Osteocyte (in vitro differentiated cells): Measurements from ENCODE around the gene C1QTNF1. TPM values are rescaled to one million over a fixed set of nuclear protein-coding genes. Genes with fewer than 3 reads are reported as not detected.
"Not testable (repeated sequence)": the region's sequence is repeated elsewhere in the genome, so short reads cannot be mapped to it uniquely, and the experiment has no call there.

Experiments used
- DNase-seq: peaks from one replicate; pipeline ENCODE4 v3.0.0; 2021; ENCODE audit warnings: mixed read lengths; ENCODE audit not compliant: unreplicated experiment; ENCODE audit errors: extremely low spot score
- H3K27ac Mint-ChIP-seq: one replicate; pipeline ENCODE4 v1.8.0; 2021; ENCODE audit warnings: mild to moderate bottlenecking, mixed read lengths; ENCODE audit not compliant: unreplicated experiment
- H3K27me3 Mint-ChIP-seq: one replicate; pipeline ENCODE4 v1.8.0; 2021; ENCODE audit warnings: mixed read lengths; ENCODE audit not compliant: unreplicated experiment
- H3K36me3 Mint-ChIP-seq: one replicate; pipeline ENCODE4 v1.8.0; 2021; ENCODE audit warnings: mixed read lengths; ENCODE audit not compliant: unreplicated experiment
- H3K4me1 Mint-ChIP-seq: one replicate; pipeline ENCODE4 v1.8.0; 2021; ENCODE audit warnings: mixed read lengths; ENCODE audit not compliant: unreplicated experiment
- H3K4me3 Mint-ChIP-seq: one replicate; pipeline ENCODE4 v1.8.0; 2021; ENCODE audit warnings: mild to moderate bottlenecking, moderate library complexity, mixed read lengths; ENCODE audit not compliant: unreplicated experiment
- H3K9me3 Mint-ChIP-seq: one replicate; pipeline ENCODE4 v1.8.0; 2021; ENCODE audit warnings: mixed read lengths; ENCODE audit not compliant: unreplicated experiment
- CTCF ChIP-seq: fragments of 200-600 bp; sonication (generic); IDR thresholded peaks from 2 replicates; pipeline ENCODE4 v1.5.0; 2021; ENCODE audit warnings: antibody characterized with exemption, mild to moderate bottlenecking, moderate library complexity
- total RNA-seq: library from RNA; stranded (reverse); gene quantifications from 2 replicates; pipeline ENCODE4 v1.2.1, GENCODE V29; 2021

Gene C1QTNF1
- total RNA-seq, 1 donor from 2014 or later = 203 TPM

DNA sequence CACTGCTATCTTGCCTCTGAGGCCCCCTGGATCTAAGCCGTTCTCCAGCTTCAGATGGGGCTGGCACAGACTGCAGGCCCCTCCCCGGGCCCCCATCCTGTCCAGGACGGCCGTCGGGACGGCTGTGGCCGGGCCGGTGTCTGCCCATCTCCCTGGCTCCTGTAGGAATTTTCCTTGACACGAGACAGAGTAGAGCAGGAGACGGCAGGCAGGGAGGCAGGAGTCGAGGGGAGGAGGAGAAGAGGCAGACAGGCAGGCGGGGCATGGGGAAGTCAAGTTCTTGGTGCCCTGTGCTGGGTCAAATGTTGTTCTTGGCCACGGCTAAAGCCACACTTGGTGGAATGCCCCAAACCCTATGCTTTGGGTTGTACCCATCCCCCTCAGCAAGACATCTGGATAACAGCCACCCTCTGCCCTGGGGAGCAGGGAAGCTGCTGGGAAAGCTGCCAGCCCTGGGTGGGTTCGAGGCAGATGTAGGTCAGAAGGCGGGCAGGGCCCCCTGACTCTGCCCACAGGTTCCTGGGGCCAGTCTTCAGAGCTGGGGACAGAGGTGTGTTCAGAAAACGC lies 4.0 kb downstream of the C1QTNF1 start:
- peak; percentile 93 for DNase-seq
- Mint-ChIP-seq H3K27me3 (peaks cover 3% of the 10 kb centered on the region), H3K4me3 (peak overlapping the region; percentile 32), H3K9me3 (no peaks in the 10 kb centered on the region), H3K36me3 (peaks cover 19% of the 10 kb centered on the region), H3K4me1 (peaks cover 90% of the 10 kb centered on the region), H3K27ac (peak overlapping the region; percentile 86)
- no peak for TF ChIP-seq CTCF

GRCh38 chr17:79028496-79029326 lies 4.7 kb downstream of the C1QTNF1 start:
- no peak for DNase-seq
- Mint-ChIP-seq H3K27ac (peak overlapping the region; percentile 86), H3K36me3 (peaks cover 19% of the 10 kb centered on the region), H3K4me1 (peaks cover 91% of the 10 kb centered on the region), H3K9me3 (no peaks in the 10 kb centered on the region), H3K4me3 (no peak overlapping the region), H3K27me3 (peaks cover 3% of the 10 kb centered on the region)
- TF ChIP-seq CTCF = peak; percentile 51

GRCh38 chr17:79029327-79030009 lies 5.5 kb downstream of the C1QTNF1 start:
- no peak for TF ChIP-seq CTCF
- peaks cover 3% of the 10 kb centered on the region for H3K27me3 Mint-ChIP-seq
- peaks cover 19% of the 10 kb centered on the region for H3K36me3 Mint-ChIP-seq
- H3K4me3 Mint-ChIP-seq = no peak overlapping the region
- no peak for DNase-seq
- H3K9me3 Mint-ChIP-seq = no peaks in the 10 kb centered on the region
- H3K27ac Mint-ChIP-seq = peak overlapping the region; percentile 83
- H3K4me1 Mint-ChIP-seq = peaks cover 95% of the 10 kb centered on the region

DNA sequence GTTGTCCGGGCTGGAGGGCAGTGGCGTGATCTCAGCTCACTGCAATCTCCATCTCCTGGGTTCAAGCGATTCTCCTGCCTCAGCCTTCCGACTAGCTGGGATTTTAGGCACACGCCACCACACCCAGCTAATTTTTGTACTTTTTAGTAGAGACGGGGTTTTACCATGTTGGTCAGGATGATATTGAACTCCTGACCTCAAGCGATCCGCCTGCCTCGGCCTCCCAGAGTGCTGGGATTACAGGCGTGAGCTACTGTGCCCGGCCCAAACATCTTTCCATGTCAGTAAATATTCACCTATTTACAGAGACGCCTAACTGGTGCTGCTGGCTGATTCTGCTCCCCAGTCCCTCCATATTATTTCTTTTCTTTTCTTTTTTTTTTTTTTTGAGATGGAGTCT lies 6.7 kb downstream of the C1QTNF1 start:
- peaks cover 98% of the 10 kb centered on the region for H3K4me1 Mint-ChIP-seq
- not testable (repeated sequence) for H3K4me3 Mint-ChIP-seq, DNase-seq, H3K9me3 Mint-ChIP-seq, H3K27me3 Mint-ChIP-seq
- H3K27ac Mint-ChIP-seq = peak overlapping the region; percentile 83
- H3K36me3 Mint-ChIP-seq = peaks cover 14% of the 10 kb centered on the region

DNA sequence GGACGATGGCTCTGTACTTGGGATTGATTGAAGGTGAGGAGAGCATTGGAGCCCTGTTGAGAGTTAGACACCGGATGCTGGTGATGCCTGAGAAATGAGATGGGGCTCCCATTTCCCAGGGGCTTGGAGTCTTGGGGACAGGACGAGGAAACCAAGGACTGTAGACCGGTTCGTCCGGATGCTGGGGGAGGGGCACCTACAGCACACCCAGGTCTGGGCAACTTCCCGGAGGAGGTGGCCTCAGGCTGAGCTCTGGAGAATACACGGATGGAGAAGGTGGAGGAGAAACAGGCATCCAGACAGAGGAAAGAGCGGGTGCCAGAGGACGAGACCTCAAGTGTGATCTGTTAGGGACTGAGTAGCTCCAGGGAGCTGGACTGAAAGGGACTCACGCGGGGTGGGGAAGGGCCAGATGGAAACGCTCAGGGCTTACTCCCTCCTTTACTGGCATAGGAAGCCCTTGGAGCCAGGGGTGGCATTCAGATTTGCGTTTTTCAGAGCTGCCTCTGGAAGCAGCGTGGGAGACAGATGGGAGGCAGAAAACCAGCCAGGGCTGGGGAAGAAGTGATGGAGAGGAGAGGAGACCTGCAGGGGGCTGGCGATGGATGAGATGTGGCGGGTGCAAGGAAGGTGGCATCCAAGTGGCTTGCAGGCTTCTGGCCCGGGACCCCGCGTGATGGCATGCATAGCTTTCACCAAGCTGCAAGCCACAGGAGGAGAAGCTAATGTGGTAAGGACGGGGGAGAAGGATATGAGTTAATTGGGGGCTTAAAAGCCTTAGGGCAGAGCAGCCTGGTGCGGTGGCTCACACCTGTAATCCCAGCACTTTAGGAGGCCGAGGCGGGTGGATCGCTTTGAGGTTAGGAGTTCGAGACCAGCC lies 8.3 kb downstream of the C1QTNF1 start:
- Mint-ChIP-seq H3K9me3 (no peaks in the 10 kb centered on the region), H3K27me3 (peaks cover 3% of the 10 kb centered on the region), H3K4me3 (peak overlapping the region; percentile 12), H3K4me1 (peaks cover 92% of the 10 kb centered on the region), H3K36me3 (peaks cover 14% of the 10 kb centered on the region), H3K27ac (peak overlapping the region; percentile 9)
- no peak for DNase-seq
- TF ChIP-seq CTCF = no peak
